Raji (cell line): ENCODE results near the gene SERPINF2.

ENCODE experiments used
- POLR2A ChIP-seq: IDR thresholded peaks from 2 replicates; pipeline ENCODE4 v1.6.1; 2011; ENCODE audit warnings: low read depth, low read length, control low read depth; ENCODE audit not compliant: insufficient read depth

SERPINF2 gene

DNA sequence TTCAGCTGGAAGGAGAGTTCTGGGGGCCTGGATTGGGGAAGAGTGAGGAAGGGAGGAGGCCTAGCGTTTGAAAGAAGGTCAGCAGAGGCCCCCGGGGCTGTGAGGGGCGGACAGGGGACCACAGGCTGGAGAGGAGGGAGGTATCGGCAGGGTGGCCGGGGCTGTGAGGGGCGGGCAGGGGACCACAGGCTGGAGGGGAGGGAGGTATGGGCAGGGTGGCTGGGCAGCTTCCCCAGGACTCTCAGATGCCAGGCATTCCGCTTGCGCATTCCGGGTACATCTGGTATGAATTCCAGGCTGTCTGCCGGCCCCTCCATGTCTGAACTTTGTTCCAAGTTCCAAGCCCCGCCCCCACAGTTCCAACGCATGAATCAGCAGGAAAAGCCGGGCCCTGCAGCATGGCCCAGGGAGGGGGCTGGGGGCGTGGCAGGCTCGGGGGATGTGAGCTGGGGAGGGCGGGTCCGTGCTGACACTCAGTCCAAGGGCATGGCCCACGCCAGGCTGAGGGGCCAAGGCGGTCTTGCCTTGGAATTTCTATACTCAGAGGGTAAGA lies 28.2 kb upstream of the SERPINF2 start:
- TF ChIP-seq POLR2A, result no peak

DNA sequence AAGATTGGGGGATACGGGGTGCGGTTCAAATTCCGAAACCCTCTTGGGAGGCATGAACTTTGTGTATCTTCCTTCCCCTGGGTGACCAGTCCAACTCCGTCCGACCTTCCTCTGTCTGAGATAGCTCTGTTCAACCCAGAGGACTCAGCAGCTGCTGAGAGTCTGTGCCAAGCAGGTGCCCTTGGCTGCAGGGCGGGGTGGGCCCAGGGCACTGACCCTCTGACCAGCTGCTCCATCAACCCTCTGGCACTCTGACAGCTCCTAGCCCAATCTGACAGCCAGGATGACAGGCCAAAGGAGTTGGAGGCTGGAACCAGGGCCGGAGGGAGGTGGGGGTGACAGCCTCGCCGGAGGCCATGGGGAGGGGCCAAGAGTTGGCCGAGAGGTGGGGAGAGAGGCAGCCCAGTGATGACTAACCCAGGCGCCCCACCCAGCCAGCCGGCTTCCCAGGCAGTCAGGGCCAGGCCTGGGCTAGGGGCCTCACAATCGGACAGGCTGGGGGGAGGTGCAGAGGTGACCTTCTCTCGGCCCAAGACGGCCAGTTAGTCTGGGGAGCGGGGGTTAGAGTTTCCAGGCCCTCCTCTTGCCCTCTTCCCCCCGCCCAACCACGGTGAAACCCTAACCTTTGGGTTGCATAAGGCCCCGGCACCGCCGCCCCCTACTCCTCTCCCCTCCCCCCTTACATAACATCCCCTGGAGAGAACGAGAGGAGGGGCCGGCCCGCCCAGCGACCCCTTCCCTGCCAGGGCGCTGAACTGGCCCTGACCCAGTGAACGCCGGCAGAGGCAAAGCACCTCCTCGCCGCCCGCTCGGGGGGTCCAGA lies 27.5 kb upstream of the SERPINF2 start:
- TF ChIP-seq POLR2A, result no peak

DNA sequence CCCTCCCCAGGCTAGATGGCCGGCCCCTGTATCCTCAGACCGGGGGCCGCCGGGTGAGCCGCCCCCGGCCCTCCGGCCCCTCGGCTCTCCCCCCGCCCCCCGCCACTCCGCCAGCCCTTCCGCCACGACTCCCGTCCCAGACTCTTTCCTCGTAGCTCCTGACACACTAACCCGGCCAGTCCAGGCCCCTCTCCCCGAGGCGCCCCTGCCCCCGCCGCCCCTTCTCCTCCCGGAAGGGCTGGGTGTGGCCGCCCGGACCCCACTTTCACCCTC lies 26.9 kb upstream of the SERPINF2 start:
- no peak for TF ChIP-seq POLR2A

DNA sequence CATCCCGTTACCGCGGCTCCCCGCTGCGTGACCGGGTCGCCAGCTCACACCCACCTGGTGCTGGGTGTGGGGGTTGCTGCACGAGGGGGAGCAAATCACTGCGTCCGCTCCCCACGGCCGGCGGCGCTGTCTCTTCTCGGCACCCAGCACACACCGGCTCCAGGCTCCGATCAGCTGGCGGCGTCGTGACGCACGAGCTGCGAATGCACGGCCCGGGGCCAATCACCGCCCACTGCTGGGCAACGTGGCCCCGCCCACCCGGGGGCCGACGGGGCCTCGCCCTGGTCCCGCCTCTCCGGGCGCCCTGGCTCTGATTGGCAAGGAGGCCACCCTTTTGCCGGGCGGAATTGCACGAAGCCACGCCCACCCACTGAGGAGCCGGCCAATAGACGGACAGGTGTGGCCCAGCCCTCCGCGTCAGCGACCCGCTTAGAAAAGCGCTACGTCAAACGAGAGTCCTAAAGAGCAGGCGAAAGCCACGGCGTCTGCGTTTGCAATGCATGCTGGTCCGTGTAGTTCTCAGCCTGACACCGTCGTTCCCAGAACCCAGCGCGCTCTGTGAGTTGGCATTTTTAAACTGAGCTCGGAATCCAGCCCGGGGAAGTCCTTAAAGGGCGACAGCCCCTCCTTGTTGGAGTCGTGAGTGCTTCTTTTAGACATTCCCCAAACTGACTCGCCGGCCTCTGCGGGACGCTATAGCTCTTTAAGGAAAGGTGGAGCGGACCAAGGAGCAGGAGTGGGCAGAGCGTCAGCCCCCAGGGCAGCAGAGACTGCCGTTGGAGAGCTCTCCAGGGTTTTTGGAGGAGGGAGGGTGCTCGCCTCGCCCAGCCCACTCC lies 26.4 kb upstream of the SERPINF2 start:
- peak; percentile 60; the same call in 1 of the 2 replicates for TF ChIP-seq POLR2A

DNA sequence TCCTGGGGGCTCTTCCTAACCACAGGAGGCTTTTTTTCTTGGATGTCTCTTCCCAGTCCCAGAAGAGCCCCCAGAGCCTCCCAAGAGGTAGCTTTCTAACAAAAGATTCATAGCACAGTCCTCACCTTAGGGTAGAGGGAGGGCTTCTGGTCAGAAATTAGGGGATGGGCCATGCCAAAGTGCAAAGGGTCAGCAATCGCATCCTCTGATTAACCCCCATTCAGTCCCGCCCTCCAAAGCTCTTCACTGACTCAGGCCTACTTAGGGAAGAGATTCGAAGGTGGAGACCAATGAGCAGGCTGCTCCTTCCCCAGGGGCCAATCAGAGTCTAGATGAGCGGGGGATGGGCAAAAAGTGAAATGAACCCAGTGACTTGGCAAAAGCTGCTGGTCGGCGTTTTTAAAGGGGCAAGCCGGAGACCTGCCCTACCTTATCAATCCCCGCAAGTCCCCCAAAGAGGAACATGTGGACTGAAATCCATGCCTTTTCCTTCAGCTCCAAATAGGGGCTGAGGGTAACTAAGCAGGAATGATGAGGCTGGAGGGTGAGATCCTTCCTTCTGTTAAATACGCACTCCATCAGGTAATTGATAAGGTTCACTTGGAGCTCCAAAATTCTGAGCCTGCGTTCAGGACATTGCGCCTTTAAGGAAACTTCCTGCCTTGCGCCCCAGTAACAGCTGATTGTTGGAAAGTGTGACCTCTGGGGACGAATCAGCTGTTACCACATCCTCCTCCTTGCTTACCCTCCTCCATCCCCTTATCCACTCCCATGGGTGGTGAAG lies 25.6 kb upstream of the SERPINF2 start:
- TF ChIP-seq POLR2A, result peak; percentile 65

DNA sequence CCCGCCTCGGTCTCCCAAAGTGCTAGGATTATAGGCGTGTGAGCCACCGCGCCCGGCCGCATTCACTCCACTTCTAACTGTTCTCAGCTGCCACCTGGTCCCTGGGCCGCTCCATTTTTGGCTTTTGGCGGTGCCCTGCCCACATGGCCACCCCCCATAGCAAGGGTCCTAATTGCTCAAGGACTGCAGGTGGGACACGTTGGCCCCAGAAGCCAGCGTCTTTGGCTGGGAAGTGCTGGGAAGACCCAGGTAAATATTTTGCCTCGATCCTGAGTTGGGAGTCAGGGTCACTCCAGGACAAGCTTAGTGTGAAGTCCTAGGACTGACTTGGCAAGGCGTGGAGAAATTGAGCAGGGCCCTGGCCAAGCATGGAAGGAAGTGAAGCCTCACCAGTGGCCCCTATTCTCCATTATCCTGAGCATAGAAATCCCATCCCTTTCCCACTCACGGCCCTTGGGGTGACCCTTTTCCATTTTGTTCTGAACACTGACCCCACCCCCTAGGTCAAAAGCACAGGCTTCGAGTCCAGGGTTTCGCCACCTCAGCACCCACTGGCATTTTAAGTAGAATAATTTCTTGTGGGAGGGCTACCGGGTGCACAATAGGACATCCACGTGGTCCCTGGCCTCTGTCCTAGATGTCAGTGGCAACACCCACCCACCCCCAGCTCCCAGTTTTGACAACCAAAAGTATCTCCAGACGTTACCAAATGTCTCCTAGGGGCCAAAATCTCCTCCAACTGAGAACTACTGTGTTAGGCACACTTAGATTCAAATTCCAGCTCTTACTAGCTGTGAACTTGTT lies 24.1 kb upstream of the SERPINF2 start:
- TF ChIP-seq POLR2A, result no peak

DNA sequence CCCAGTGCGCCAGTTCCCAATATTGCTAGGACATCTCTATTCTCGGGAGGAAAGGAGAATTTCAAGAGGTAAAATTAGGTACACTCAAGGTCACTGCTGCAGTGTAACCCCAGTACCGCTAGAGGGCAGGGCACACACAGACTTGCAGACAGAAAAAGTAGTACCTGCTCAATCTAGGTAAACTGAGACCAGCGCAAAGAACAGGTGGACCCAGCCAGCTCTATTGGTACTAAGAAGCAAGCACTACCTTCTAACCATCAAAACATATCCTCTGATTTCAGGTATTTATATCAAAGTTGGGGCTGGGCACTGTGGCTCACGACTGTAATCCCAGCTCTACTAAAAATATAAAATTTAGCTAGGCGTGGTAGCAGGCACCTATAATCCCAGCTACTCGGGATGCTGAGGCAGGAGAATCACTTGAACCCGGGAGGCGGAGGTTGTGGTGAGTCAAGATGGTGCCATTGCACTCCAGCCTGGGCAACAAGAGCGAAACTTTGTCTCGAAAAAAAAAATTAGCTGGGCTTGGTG lies 21.8 kb upstream of the SERPINF2 start:
- no peak for TF ChIP-seq POLR2A

DNA sequence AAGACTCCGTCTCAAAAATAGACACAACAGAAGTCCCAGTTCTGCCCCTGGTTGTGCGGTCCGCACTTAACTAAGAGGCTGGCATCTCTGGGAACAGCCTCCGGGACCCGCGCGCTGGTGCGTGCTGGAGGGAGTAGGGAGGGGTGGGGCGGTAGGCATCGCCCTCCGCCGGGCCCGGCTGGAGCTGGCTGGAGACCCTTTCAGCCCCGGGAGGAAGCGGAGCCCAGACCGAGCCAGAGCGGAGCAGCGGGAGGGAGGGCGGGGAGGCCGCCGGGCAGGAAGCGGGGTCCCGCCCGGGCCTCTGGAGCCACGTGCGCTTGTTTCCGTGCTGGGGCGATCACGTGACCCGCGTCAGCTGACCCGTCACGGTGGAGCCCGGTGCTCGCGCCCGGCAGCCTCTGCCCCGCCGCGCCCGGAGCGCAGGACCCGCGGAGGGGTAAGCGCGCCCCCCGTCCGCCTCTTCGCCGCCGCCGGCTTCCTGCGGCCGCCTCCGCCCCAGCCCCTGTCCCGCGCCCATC lies 18.3 kb upstream of the SERPINF2 start, which contains the start of gene WDR81:
Gene WDR81, plus strand, starts transcription at position 354 of the 518 bp plus-strand sequence. CDS start 256 bp downstream, outside the sequence.
- peak; percentile 61 for TF ChIP-seq POLR2A

DNA sequence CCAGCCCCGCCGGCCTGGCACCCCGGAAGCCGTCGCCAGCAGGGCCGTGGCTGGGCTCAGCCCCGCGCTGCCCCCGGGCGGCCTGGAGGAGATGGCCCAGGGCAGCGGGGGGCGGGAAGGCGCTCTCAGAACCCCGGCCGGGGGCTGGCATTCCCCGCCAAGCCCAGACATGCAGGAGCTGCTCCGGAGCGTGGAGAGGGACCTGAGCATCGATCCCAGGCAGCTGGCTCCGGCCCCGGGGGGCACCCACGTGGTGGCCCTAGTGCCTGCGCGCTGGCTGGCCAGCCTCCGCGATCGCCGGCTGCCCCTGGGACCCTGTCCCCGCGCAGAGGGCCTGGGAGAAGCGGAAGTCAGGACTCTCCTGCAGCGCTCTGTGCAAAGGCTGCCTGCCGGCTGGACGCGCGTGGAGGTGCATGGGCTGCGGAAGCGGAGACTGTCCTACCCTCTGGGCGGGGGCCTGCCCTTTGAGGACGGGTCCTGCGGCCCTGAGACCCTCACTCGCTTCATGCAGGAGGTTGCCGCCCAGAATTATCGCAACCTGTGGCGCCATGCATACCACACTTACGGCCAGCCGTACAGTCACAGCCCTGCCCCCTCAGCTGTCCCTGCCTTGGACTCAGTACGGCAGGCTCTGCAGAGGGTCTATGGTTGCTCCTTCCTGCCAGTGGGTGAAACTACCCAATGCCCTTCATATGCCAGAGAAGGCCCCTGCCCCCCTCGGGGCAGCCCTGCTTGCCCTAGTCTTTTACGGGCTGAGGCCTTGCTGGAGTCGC lies 17.6 kb upstream of the SERPINF2 start:
- no peak for TF ChIP-seq POLR2A

DNA sequence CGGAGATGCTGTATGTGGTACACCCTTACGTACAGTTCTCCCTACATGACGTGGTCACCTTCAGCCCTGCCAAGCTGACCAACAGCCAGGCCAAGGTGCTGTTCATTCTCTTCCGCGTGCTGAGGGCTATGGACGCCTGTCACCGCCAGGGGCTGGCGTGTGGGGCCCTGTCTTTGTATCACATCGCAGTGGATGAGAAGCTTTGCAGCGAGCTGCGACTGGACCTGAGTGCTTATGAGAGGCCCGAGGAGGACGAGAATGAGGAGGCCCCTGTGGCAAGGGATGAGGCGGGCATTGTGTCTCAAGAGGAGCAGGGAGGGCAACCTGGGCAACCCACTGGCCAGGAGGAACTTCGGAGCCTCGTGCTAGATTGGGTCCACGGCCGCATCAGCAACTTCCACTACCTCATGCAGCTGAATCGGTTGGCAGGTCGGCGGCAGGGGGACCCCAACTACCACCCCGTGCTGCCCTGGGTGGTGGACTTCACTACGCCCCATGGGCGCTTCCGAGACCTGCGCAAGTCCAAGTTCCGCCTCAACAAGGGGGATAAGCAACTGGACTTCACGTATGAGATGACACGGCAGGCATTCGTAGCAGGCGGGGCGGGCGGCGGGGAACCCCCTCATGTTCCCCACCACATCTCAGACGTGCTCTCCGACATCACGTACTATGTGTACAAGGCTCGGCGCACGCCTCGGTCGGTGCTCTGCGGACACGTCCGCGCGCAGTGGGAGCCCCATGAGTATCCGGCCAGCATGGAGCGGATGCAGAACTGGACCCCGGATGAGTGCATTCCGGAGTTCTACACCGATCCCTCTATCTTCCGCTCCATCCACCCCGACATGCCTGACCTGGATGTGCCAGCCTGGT lies 16.8 kb upstream of the SERPINF2 start:
- no peak for TF ChIP-seq POLR2A

DNA sequence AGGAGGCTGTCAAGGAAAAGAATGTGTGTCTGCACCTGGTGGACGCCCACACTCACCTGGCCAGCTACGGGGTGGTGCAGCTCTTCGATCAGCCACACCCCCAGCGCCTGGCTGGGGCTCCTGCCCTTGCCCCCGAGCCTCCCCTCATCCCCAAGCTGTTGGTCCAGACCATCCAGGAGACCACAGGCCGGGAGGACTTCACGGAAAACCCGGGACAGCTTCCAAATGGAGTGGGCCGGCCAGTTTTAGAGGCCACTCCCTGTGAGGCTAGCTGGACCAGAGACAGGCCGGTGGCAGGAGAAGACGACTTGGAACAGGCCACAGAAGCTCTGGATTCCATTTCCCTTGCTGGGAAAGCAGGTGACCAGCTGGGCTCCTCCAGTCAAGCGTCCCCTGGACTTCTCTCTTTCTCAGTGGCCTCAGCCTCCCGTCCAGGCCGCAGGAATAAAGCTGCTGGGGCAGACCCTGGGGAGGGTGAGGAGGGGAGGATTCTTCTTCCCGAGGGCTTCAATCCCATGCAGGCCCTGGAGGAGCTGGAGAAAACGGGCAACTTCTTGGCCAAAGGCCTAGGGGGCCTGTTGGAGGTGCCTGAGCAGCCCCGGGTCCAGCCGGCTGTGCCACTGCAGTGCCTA lies 15.9 kb upstream of the SERPINF2 start:
- TF ChIP-seq POLR2A, result no peak
